Stimulated activated CD8-positive, alpha-beta memory T cell treated with anti-CD3 and anti-CD28 coated beads, Interleukin-15, amount 100 ng/mL, for 48 hours (primary cell): ENCODE measurements around the gene TOPBP1.
"Not testable (repeated sequence)": the region's sequence is repeated elsewhere in the genome, so short reads cannot be mapped to it uniquely, and the experiment has no call there.

Source experiments
- DNase-seq, 2 donors: peaks; one replicate each; pipeline ENCODE4 v3.0.0-alpha.2; 2020; ENCODE audit warnings: low read depth in 2 of 2

Gene TOPBP1

GRCh38 chr3:133570937-133571320 is 90.8 kb downstream of the TOPBP1 start:
- DNase-seq: no peak

GRCh38 chr3:133570139-133570936 is 91.4 kb downstream of the TOPBP1 start:
- no peak for DNase-seq

GRCh38 chr3:133568294-133569014 is 93.3 kb downstream of the TOPBP1 start:
- no peak for DNase-seq

DNA sequence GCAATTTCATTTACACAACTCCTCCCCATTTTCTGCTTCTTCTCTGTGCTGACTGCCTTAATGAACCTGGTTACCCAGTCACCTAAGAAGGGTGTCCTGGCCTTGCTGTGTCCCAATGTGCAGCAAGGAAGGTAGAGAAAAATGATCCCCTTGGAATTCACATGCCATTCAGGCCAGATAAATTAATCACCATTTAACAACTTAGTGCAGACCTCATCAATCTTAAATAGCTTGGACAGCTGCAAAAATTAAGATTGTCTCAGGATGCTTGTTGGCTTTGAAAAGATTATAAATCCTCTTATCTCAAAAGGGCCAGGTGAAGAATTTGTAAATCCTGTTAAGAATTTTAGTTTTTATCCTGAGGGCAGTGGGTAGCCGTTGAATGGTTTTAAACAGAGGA is 97.9 kb downstream of the TOPBP1 start:
- DNase-seq: no peak

DNA sequence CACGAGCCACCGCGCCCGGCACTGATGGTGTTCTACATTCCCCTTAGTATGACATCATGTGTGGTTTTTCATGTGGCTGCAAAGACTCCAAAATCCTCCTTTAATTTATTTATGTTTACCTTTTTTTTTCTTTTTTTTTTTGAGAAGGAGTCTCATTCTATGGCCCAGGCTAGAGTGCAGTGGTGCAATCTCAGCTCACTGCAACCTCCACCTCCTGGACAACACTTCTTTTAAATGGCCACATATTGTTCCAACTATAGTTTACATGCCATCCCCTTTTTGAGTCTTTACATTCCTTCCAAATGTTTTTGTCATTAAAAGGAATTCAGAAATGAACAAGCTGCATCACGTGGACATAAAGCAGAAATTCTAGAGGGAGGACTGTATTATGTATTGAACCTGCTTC is 98.6 kb downstream of the TOPBP1 start:
- DNase-seq: no peak

DNA sequence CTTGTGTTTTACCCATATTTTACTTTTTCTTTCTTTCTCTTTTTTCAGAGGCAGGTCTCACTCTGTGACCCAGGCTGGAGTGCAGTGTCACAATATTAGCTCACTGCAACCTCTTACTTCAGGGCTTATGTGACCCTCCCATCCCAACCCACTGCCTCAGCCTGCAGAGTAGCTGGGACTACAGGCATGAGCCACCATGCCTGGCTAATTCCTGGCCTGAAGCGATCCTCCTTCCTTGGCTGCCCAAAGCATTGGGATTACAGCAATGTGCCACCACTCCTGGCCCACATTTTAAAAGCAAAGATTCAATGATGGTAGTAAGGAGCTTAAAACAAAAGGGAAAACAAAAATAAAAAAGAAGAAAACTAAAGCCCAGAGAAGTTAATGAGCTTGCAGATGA is 99.4 kb downstream of the TOPBP1 start:
- no peak for DNase-seq

- DNase-seq: no peak
Observed at GRCh38 chr3:133561679-133562078, 100.1 kb downstream of the TOPBP1 start.

GRCh38 chr3:133551589-133551988 is 110.2 kb downstream of the TOPBP1 start:
- DNase-seq: not testable (repeated sequence)
